ENCODE results near the gene TMEM200A.
"Not testable (repeated sequence)": the region's sequence is repeated elsewhere in the genome, so short reads cannot be mapped to it uniquely, and the experiment has no call there.

The TMEM200A gene

DNA sequence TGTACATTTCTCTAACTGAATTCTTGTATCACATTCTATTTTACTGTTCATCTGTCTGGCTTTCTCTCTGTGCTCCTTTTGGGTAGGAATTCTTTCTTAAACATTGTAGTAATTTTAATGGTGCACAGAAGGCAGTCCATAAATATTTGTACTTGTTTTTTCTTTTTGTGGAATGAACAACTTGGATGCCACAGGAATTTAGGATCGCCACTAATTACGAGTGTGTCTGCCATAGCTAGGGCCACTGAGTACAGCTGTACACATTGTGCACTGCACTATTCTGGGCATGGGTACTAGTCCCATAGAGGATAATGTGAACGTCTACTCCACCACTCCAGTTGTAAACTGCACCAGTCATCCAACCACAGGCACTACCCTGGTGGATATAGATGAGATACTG is 39.3 kb upstream of the TMEM200A start:
- no peak overlapping the region for H3K9ac ChIP-seq (ENCODE audit: low read length)

DNA sequence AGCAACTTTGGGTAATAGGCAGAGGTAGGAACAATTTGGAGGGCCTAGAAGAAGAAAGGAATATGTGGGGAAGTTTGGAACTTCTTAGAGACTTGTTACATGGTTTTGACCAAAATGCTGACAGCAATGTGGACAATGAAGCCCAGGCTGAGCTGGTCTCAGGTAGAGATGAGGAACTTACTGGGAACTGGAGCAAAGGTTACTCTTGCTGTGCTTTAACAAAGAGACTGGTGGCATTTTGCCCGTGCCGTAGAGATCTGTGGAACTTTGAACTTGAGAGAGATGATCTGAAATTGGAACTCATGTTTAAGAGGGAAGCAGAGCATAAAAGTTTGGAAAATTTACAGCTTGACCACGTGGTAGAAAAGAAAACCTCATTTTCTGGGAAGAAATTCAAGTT is 28.3 kb upstream of the TMEM200A start:
- Histone ChIP-seq H3K4me2 (ENCODE audit: low read length) (no peak overlapping the region), H3K9me3 (ENCODE audit: insufficient read depth, low read depth, low read length) (no peaks in the 10 kb centered on the region), H4K12ac (ENCODE audit: low read depth, low read length) (no peak overlapping the region), H3K27ac (ENCODE audit: low read depth, low read length) (no peak overlapping the region), H2BK12ac (ENCODE audit: low read length) (no peak overlapping the region), H3K4ac (ENCODE audit: low read depth, low read length) (no peak overlapping the region), H3K14ac (ENCODE audit: low read length) (no peak overlapping the region), H3K4me1 (ENCODE audit: control insufficient read depth in 1 of 2, insufficient read depth in 2 of 2, low read length in 2 of 2) (no peaks in the 10 kb centered on the region), H4K91ac (ENCODE audit: low read depth, low read length) (no peak overlapping the region), H3K79me2 (ENCODE audit: control insufficient read depth, insufficient read depth, low read length, poor library complexity) (no peaks in the 10 kb centered on the region), H3K18ac (ENCODE audit: low read length) (no peak overlapping the region), H3K9ac (ENCODE audit: low read length) (no peak overlapping the region), H3K79me1 (ENCODE audit: low read length) (no peaks in the 10 kb centered on the region), H4K8ac (ENCODE audit: low read depth, low read length) (no peak overlapping the region), H2BK120ac (ENCODE audit: insufficient read depth, low read length, poor library complexity) (no peak overlapping the region), H2BK5ac (ENCODE audit: low read depth, low read length, poor library complexity) (no peak overlapping the region), H3K4me3 (ENCODE audit: low read depth, low read length) (no peak overlapping the region), H3K36me3 (ENCODE audit: control insufficient read depth in 1 of 2, insufficient read depth in 2 of 2, low read length in 2 of 2) (no peaks in the 10 kb centered on the region), H3K27me3 (ENCODE audit: insufficient read depth, low read length) (no peaks in the 10 kb centered on the region), H2AFZ (ENCODE audit: insufficient read depth, low read length, poor library complexity) (no peak overlapping the region), H3K23ac (ENCODE audit: low read length) (no peak overlapping the region), H2AK5ac (ENCODE audit: low read length) (no peak overlapping the region)
- no peak for DNase-seq
- no CpG with 5 or more reads among the region's 3 CpGs for WGBS (ENCODE audit: extremely low coverage, insufficient coverage, insufficient read length)

More for the DNA sequence above, 39.3 kb upstream of the TMEM200A start:
- Histone ChIP-seq H4K91ac (ENCODE audit: low read depth, low read length) (no peak overlapping the region), H3K9me3 (ENCODE audit: insufficient read depth, low read depth, low read length) (no peaks in the 10 kb centered on the region), H2BK5ac (ENCODE audit: low read depth, low read length, poor library complexity) (no peak overlapping the region), H3K23ac (ENCODE audit: low read length) (peak overlapping the region; percentile 97), H2AK5ac (ENCODE audit: low read length) (no peak overlapping the region), H4K8ac (ENCODE audit: low read depth, low read length) (no peak overlapping the region), H2AFZ (ENCODE audit: insufficient read depth, low read length, poor library complexity) (no peak overlapping the region), H3K4me1 (ENCODE audit: control insufficient read depth in 1 of 2, insufficient read depth in 2 of 2, low read length in 2 of 2) (no peaks in the 10 kb centered on the region), H3K4me2 (ENCODE audit: low read length) (no peak overlapping the region), H3K27me3 (ENCODE audit: insufficient read depth, low read length) (no peaks in the 10 kb centered on the region), H3K36me3 (ENCODE audit: control insufficient read depth in 1 of 2, insufficient read depth in 2 of 2, low read length in 2 of 2) (no peaks in the 10 kb centered on the region), H3K14ac (ENCODE audit: low read length) (no peak overlapping the region), H2BK120ac (ENCODE audit: insufficient read depth, low read length, poor library complexity) (no peak overlapping the region), H3K18ac (ENCODE audit: low read length) (no peak overlapping the region), H3K4ac (ENCODE audit: low read depth, low read length) (no peak overlapping the region), H3K4me3 (ENCODE audit: low read depth, low read length) (no peak overlapping the region), H4K12ac (ENCODE audit: low read depth, low read length) (no peak overlapping the region), H2BK12ac (ENCODE audit: low read length) (no peak overlapping the region), H3K79me2 (ENCODE audit: control insufficient read depth, insufficient read depth, low read length, poor library complexity) (no peaks in the 10 kb centered on the region), H3K79me1 (ENCODE audit: low read length) (no peaks in the 10 kb centered on the region), H3K27ac (ENCODE audit: low read depth, low read length) (no peak overlapping the region)
- no CpG with 5 or more reads among the region's 3 CpGs for WGBS (ENCODE audit: extremely low coverage, insufficient coverage, insufficient read length)
- peak in 1 of 2 donors; percentile 52 for DNase-seq

DNA sequence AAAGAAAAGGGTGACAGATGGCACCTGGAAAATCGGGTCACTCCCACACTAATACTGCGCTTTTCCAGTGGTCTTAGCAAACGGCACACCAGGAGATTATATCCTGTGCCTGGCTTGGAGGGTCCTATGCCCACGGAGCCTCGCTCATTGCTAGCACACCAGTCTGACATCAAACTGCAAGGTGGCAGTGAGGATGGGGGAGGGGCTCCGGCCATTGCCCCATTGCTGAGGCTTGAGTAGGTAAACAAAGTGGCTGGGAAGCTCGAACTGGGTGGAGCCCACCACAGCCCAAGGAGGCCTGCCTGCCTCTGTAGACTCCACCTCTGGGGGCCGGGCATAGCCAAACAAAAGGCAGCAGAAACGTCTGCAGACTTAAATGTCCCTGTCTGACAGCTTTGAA is 19.5 kb upstream of the TMEM200A start:
- DNase-seq; H3K4me3 ChIP-seq (ENCODE audit: low read depth, low read length); H3K4me2 ChIP-seq (ENCODE audit: low read length); H4K12ac ChIP-seq (ENCODE audit: low read depth, low read length); H2BK12ac ChIP-seq (ENCODE audit: low read length); H2AK5ac ChIP-seq (ENCODE audit: low read length); H3K14ac ChIP-seq (ENCODE audit: low read length); H3K9me3 ChIP-seq (ENCODE audit: insufficient read depth, low read depth, low read length); H2AFZ ChIP-seq (ENCODE audit: insufficient read depth, low read length, poor library complexity); H3K36me3 ChIP-seq (ENCODE audit: control insufficient read depth in 1 of 2, insufficient read depth in 2 of 2, low read length in 2 of 2); H3K4me1 ChIP-seq (ENCODE audit: control insufficient read depth in 1 of 2, insufficient read depth in 2 of 2, low read length in 2 of 2); H4K91ac ChIP-seq (ENCODE audit: low read depth, low read length); H2BK120ac ChIP-seq (ENCODE audit: insufficient read depth, low read length, poor library complexity); H3K9ac ChIP-seq (ENCODE audit: low read length); H3K79me1 ChIP-seq (ENCODE audit: low read length); H3K27me3 ChIP-seq (ENCODE audit: insufficient read depth, low read length); H3K4ac ChIP-seq (ENCODE audit: low read depth, low read length); H3K79me2 ChIP-seq (ENCODE audit: control insufficient read depth, insufficient read depth, low read length, poor library complexity); H4K8ac ChIP-seq (ENCODE audit: low read depth, low read length); H3K18ac ChIP-seq (ENCODE audit: low read length); H3K23ac ChIP-seq (ENCODE audit: low read length); H3K27ac ChIP-seq (ENCODE audit: low read depth, low read length); H2BK5ac ChIP-seq (ENCODE audit: low read depth, low read length, poor library complexity): not testable (repeated sequence)
- no CpG with 5 or more reads among the region's 9 CpGs for WGBS (ENCODE audit: extremely low coverage, insufficient coverage, insufficient read length)

DNA sequence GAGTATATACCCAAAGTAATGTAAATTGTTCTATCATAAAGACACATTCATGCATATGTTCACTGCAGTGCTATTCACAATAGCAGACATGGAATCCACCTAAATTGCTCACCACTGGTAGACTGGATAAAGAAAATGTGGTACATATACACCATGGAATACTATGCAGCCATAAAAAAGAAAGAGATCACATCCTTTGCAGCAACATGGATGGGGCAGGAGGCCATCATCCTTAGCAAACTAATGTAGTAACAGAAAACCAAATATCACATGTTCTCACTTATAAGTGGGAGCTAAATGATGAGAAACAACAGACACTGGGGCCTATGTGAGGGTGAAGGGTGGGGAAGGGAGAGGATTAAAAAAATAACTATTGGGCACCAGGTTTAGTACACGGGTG is 11.5 kb upstream of the TMEM200A start:
- Histone ChIP-seq H3K4me1 (ENCODE audit: control insufficient read depth in 1 of 2, insufficient read depth in 2 of 2, low read length in 2 of 2) (no peaks in the 10 kb centered on the region), H4K8ac (ENCODE audit: low read depth, low read length) (no peak overlapping the region), H3K79me2 (ENCODE audit: control insufficient read depth, insufficient read depth, low read length, poor library complexity) (no peaks in the 10 kb centered on the region), H2BK12ac (ENCODE audit: low read length) (no peak overlapping the region), H3K4me3 (ENCODE audit: low read depth, low read length) (no peak overlapping the region), H2BK5ac (ENCODE audit: low read depth, low read length, poor library complexity) (no peak overlapping the region), H3K9me3 (ENCODE audit: insufficient read depth, low read depth, low read length) (no peaks in the 10 kb centered on the region), H2AK5ac (ENCODE audit: low read length) (no peak overlapping the region), H4K12ac (ENCODE audit: low read depth, low read length) (no peak overlapping the region), H3K27me3 (ENCODE audit: insufficient read depth, low read length) (no peaks in the 10 kb centered on the region), H3K79me1 (ENCODE audit: low read length) (no peaks in the 10 kb centered on the region), H3K4ac (ENCODE audit: low read depth, low read length) (no peak overlapping the region), H3K18ac (ENCODE audit: low read length) (no peak overlapping the region), H2BK120ac (ENCODE audit: insufficient read depth, low read length, poor library complexity) (no peak overlapping the region), H3K23ac (ENCODE audit: low read length) (no peak overlapping the region), H3K14ac (ENCODE audit: low read length) (no peak overlapping the region), H4K91ac (ENCODE audit: low read depth, low read length) (no peak overlapping the region), H3K27ac (ENCODE audit: low read depth, low read length) (no peak overlapping the region), H3K4me2 (ENCODE audit: low read length) (no peak overlapping the region), H2AFZ (ENCODE audit: insufficient read depth, low read length, poor library complexity) (no peak overlapping the region), H3K36me3 (ENCODE audit: control insufficient read depth in 1 of 2, insufficient read depth in 2 of 2, low read length in 2 of 2) (no peaks in the 10 kb centered on the region), H3K9ac (ENCODE audit: low read length) (no peak overlapping the region)
- DNase-seq = no peak
- no CpG with 5 or more reads among the region's 1 CpG for WGBS (ENCODE audit: extremely low coverage, insufficient coverage, insufficient read length)
